ENCODE results near the gene IFITM2.
"Not testable (repeated sequence)": the region's sequence is repeated elsewhere in the genome, so short reads cannot be mapped to it uniquely, and the experiment has no call there.

IFITM2 gene

DNA sequence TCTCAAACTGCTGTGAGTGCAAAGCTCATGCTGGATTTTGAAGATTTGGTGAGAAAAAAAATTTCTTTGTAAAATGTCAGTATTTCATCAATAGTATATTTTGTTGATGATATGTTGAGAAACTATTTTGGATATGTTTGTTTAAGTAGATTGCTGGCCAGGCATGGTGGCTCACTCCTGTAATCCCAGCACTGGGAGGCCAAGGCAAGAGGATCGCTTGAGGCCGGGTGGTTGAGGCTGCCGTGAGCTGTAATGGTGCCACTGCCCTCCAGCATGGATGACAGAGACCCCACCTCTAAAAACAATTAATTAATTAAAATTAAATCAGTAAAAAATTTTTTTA lies 19.9 kb downstream of the IFITM2 start:
- H3K9ac ChIP-seq (ENCODE audit: low read length): no peak overlapping the region
- H3K9me3 ChIP-seq (ENCODE audit: insufficient read depth, low read depth, low read length): peaks cover 8% of the 10 kb centered on the region
- no peaks in the 10 kb centered on the region for H3K36me3 ChIP-seq (ENCODE audit: control insufficient read depth in 1 of 2, insufficient read depth in 2 of 2, low read length in 2 of 2)
- no peak overlapping the region for H3K18ac ChIP-seq (ENCODE audit: low read length)
- H4K12ac ChIP-seq (ENCODE audit: low read depth, low read length): no peak overlapping the region
- no peaks in the 10 kb centered on the region for H3K79me1 ChIP-seq (ENCODE audit: low read length)
- no peak overlapping the region for H4K8ac ChIP-seq (ENCODE audit: low read depth, low read length)
- no peak overlapping the region for H3K4me2 ChIP-seq (ENCODE audit: low read length)
- H3K14ac ChIP-seq (ENCODE audit: low read length): no peak overlapping the region
- no peak overlapping the region for H2AK5ac ChIP-seq (ENCODE audit: low read length)
- H3K4me1 ChIP-seq (ENCODE audit: control insufficient read depth in 1 of 2, insufficient read depth in 2 of 2, low read length in 2 of 2): no peaks in the 10 kb centered on the region
- no peak overlapping the region for H4K91ac ChIP-seq (ENCODE audit: low read depth, low read length)
- no peaks in the 10 kb centered on the region for H3K79me2 ChIP-seq (ENCODE audit: control insufficient read depth, insufficient read depth, low read length, poor library complexity)
- no peak overlapping the region for H3K27ac ChIP-seq (ENCODE audit: low read depth, low read length)
- WGBS (ENCODE audit: extremely low coverage, insufficient coverage, insufficient read length): no CpG with 5 or more reads among the region's 3 CpGs
- H3K4ac ChIP-seq (ENCODE audit: low read depth, low read length): no peak overlapping the region
- H3K27me3 ChIP-seq (ENCODE audit: insufficient read depth, low read length): no peaks in the 10 kb centered on the region
- H2BK12ac ChIP-seq (ENCODE audit: low read length): no peak overlapping the region
- no peak overlapping the region for H3K4me3 ChIP-seq (ENCODE audit: low read depth, low read length)
- DNase-seq: no peak
- no peak overlapping the region for H3K23ac ChIP-seq (ENCODE audit: low read length)
- H2AFZ ChIP-seq (ENCODE audit: insufficient read depth, low read length, poor library complexity): no peak overlapping the region
- no peak overlapping the region for H2BK5ac ChIP-seq (ENCODE audit: low read depth, low read length, poor library complexity)
- H2BK120ac ChIP-seq (ENCODE audit: insufficient read depth, low read length, poor library complexity): no peak overlapping the region

DNA sequence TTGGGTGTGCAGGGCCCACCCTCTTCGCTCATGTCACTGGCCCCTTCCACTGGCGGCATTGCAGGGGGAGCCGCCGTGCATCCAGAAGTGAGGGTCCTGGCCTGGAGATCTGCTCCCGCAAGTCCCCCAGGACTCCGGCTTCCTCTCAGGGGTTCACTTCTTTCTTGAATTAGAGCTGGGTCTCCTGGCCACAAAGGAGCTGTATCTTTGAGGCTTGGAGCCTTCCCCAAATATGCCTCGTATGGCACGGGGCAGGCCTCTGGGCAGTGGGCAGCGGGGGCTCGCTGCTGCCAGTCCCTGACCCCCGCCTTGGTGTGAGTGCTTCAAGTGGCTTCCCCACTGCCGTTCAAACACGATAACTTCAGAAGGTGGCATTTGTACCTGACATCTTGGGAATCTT lies 20.4 kb downstream of the IFITM2 start:
- H4K8ac ChIP-seq (ENCODE audit: low read depth, low read length): no peak overlapping the region
- no peak overlapping the region for H4K91ac ChIP-seq (ENCODE audit: low read depth, low read length)
- no peak overlapping the region for H3K4ac ChIP-seq (ENCODE audit: low read depth, low read length)
- H3K4me3 ChIP-seq (ENCODE audit: low read depth, low read length): no peak overlapping the region
- no peak for DNase-seq
- H3K79me2 ChIP-seq (ENCODE audit: control insufficient read depth, insufficient read depth, low read length, poor library complexity): no peaks in the 10 kb centered on the region
- H2BK120ac ChIP-seq (ENCODE audit: insufficient read depth, low read length, poor library complexity): no peak overlapping the region
- H2AFZ ChIP-seq (ENCODE audit: insufficient read depth, low read length, poor library complexity): no peak overlapping the region
- H3K4me2 ChIP-seq (ENCODE audit: low read length): no peak overlapping the region
- H3K9ac ChIP-seq (ENCODE audit: low read length): no peak overlapping the region
- H2AK5ac ChIP-seq (ENCODE audit: low read length): no peak overlapping the region
- no peaks in the 10 kb centered on the region for H3K4me1 ChIP-seq (ENCODE audit: control insufficient read depth in 1 of 2, insufficient read depth in 2 of 2, low read length in 2 of 2)
- peaks cover 10% of the 10 kb centered on the region for H3K9me3 ChIP-seq (ENCODE audit: insufficient read depth, low read depth, low read length)
- H3K27me3 ChIP-seq (ENCODE audit: insufficient read depth, low read length): no peaks in the 10 kb centered on the region
- WGBS (ENCODE audit: extremely low coverage, insufficient coverage, insufficient read length): no CpG with 5 or more reads among the region's 13 CpGs
- no peak overlapping the region for H4K12ac ChIP-seq (ENCODE audit: low read depth, low read length)
- H3K23ac ChIP-seq (ENCODE audit: low read length): no peak overlapping the region
- no peaks in the 10 kb centered on the region for H3K36me3 ChIP-seq (ENCODE audit: control insufficient read depth in 1 of 2, insufficient read depth in 2 of 2, low read length in 2 of 2)
- no peak overlapping the region for H2BK12ac ChIP-seq (ENCODE audit: low read length)
- H3K27ac ChIP-seq (ENCODE audit: low read depth, low read length): no peak overlapping the region
- no peak overlapping the region for H2BK5ac ChIP-seq (ENCODE audit: low read depth, low read length, poor library complexity)
- no peaks in the 10 kb centered on the region for H3K79me1 ChIP-seq (ENCODE audit: low read length)
- no peak overlapping the region for H3K14ac ChIP-seq (ENCODE audit: low read length)
- no peak overlapping the region for H3K18ac ChIP-seq (ENCODE audit: low read length)

DNA sequence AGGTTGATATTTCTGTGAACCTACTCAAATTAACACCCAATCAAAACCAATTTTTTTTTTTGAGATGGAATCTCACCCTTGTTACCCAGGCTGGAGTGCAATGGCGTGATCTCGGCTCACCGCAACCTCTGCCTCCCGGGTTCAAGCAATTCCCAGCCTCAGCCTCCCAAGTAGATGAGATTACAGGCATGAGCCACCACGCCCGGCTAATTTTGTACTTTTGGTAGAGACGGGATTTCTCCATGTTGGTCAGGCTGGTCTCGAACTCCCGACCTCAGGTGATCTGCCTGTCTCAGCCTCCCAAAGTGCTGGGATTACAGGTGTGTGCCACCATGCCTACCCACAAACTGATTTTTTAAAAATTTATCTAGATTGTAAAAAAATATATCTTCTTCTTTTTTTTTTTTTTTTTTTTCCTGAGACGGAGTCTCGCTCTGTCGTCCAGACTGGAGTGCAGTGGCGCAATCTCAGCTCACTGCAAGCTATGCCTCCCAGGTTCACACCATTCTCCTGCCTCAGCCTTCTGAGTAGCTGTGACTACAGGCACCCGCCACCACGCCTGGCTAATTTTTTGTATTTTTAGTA lies 21.0 kb downstream of the IFITM2 start:
- H3K4ac ChIP-seq (ENCODE audit: low read depth, low read length); H3K14ac ChIP-seq (ENCODE audit: low read length); DNase-seq; H3K27ac ChIP-seq (ENCODE audit: low read depth, low read length); H3K4me2 ChIP-seq (ENCODE audit: low read length); H3K4me3 ChIP-seq (ENCODE audit: low read depth, low read length); H4K12ac ChIP-seq (ENCODE audit: low read depth, low read length); H3K79me2 ChIP-seq (ENCODE audit: control insufficient read depth, insufficient read depth, low read length, poor library complexity); H2BK120ac ChIP-seq (ENCODE audit: insufficient read depth, low read length, poor library complexity); H4K91ac ChIP-seq (ENCODE audit: low read depth, low read length); H3K4me1 ChIP-seq (ENCODE audit: control insufficient read depth in 1 of 2, insufficient read depth in 2 of 2, low read length in 2 of 2); H2BK5ac ChIP-seq (ENCODE audit: low read depth, low read length, poor library complexity); H3K9ac ChIP-seq (ENCODE audit: low read length); H3K27me3 ChIP-seq (ENCODE audit: insufficient read depth, low read length); H2BK12ac ChIP-seq (ENCODE audit: low read length); H4K8ac ChIP-seq (ENCODE audit: low read depth, low read length); H2AFZ ChIP-seq (ENCODE audit: insufficient read depth, low read length, poor library complexity); H2AK5ac ChIP-seq (ENCODE audit: low read length); H3K36me3 ChIP-seq (ENCODE audit: control insufficient read depth in 1 of 2, insufficient read depth in 2 of 2, low read length in 2 of 2); H3K18ac ChIP-seq (ENCODE audit: low read length); H3K23ac ChIP-seq (ENCODE audit: low read length); H3K79me1 ChIP-seq (ENCODE audit: low read length): not testable (repeated sequence)
- peaks cover 13% of the 10 kb centered on the region for H3K9me3 ChIP-seq (ENCODE audit: insufficient read depth, low read depth, low read length)
- WGBS (ENCODE audit: extremely low coverage, insufficient coverage, insufficient read length): no CpG with 5 or more reads among the region's 15 CpGs

DNA sequence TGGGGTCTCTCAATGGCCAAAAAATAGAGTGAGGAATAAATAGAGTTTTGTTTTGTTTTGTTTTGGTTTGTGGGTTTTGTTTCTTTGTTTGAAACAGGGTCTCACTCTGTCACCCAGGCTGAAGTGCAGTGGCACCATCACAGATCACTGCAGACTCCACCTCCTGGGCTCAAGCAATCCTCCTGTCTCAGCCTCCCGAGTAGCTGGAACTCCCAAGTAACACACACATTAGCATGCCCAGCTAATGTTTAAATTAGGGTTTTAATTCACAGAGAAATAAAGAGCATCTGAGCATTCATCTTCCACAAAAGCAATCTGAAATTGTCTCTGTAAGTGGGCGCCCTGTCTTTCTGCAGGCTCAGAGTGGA lies 22.3 kb downstream of the IFITM2 start:
- no peak overlapping the region for H2BK12ac ChIP-seq (ENCODE audit: low read length)
- H3K14ac ChIP-seq (ENCODE audit: low read length): no peak overlapping the region
- peaks cover 13% of the 10 kb centered on the region for H3K9me3 ChIP-seq (ENCODE audit: insufficient read depth, low read depth, low read length)
- no peak overlapping the region for H3K27ac ChIP-seq (ENCODE audit: low read depth, low read length)
- no peaks in the 10 kb centered on the region for H3K79me2 ChIP-seq (ENCODE audit: control insufficient read depth, insufficient read depth, low read length, poor library complexity)
- no peak for DNase-seq
- no peaks in the 10 kb centered on the region for H3K36me3 ChIP-seq (ENCODE audit: control insufficient read depth in 1 of 2, insufficient read depth in 2 of 2, low read length in 2 of 2)
- H4K8ac ChIP-seq (ENCODE audit: low read depth, low read length): no peak overlapping the region
- H4K12ac ChIP-seq (ENCODE audit: low read depth, low read length): no peak overlapping the region
- H2AFZ ChIP-seq (ENCODE audit: insufficient read depth, low read length, poor library complexity): no peak overlapping the region
- H2BK5ac ChIP-seq (ENCODE audit: low read depth, low read length, poor library complexity): no peak overlapping the region
- no peaks in the 10 kb centered on the region for H3K27me3 ChIP-seq (ENCODE audit: insufficient read depth, low read length)
- no peak overlapping the region for H3K9ac ChIP-seq (ENCODE audit: low read length)
- no peak overlapping the region for H3K4ac ChIP-seq (ENCODE audit: low read depth, low read length)
- no peak overlapping the region for H3K23ac ChIP-seq (ENCODE audit: low read length)
- H3K4me3 ChIP-seq (ENCODE audit: low read depth, low read length): no peak overlapping the region
- H2BK120ac ChIP-seq (ENCODE audit: insufficient read depth, low read length, poor library complexity): no peak overlapping the region
- no peak overlapping the region for H2AK5ac ChIP-seq (ENCODE audit: low read length)
- no peak overlapping the region for H4K91ac ChIP-seq (ENCODE audit: low read depth, low read length)
- H3K79me1 ChIP-seq (ENCODE audit: low read length): no peaks in the 10 kb centered on the region
- WGBS (ENCODE audit: extremely low coverage, insufficient coverage, insufficient read length): no CpG with 5 or more reads among the region's 2 CpGs
- H3K4me2 ChIP-seq (ENCODE audit: low read length): no peak overlapping the region
- H3K18ac ChIP-seq (ENCODE audit: low read length): no peak overlapping the region
- H3K4me1 ChIP-seq (ENCODE audit: control insufficient read depth in 1 of 2, insufficient read depth in 2 of 2, low read length in 2 of 2): peaks cover 8 to 9% of the 10 kb centered on the region in 2 experiments

All from trophoblast cell (in vitro differentiated cells and primary cell).